ENCODE measurements around the gene LHPP. TPM values are rescaled to one million over a fixed set of nuclear protein-coding genes. Genes with fewer than 3 reads are reported as not detected.

Gene LHPP
- total RNA-seq, 1 donor from 2014 or later: 24.5 TPM

- H3K4me2 ChIP-seq: no peak overlapping the region
- peaks cover 7% of the 10 kb centered on the region for H3F3A ChIP-seq (ENCODE audit: low read depth)
- H4K20me1 ChIP-seq (ENCODE audit: low read depth): peaks cover 6% of the 10 kb centered on the region
- no peak for TF ChIP-seq CTCF (IDR thresholded peaks at IDR 0.05)
- no peak for TF ChIP-seq EZH2 (IDR thresholded peaks at IDR 0.05)
- no peak for TF ChIP-seq EZH2phosphoT487 (IDR thresholded peaks at IDR 0.05)
- H3K27ac ChIP-seq: no peak overlapping the region
- Mint-ChIP-seq H3K9me3 (no peaks in the 10 kb centered on the region), H3K27me3 (ENCODE audit: insufficient read depth, low read depth) (peaks cover 2% of the 10 kb centered on the region), H3K4me3 (no peak overlapping the region), H3K36me3 (peaks cover 11% of the 10 kb centered on the region), H3K27ac (no peak overlapping the region), H3K4me1 (peaks cover 15% of the 10 kb centered on the region)
- no peak for DNase-seq (ENCODE audit: low spot score)
- H3K27me3 ChIP-seq: no peaks in the 10 kb centered on the region
- no peak overlapping the region for H3K4me3 ChIP-seq
- H3K4me1 ChIP-seq: peaks cover 29% of the 10 kb centered on the region
- no peaks in the 10 kb centered on the region for H3K9me3 ChIP-seq (ENCODE audit: low read depth)
- H3K9ac ChIP-seq: no peak overlapping the region
- H3K36me3 ChIP-seq: no peaks in the 10 kb centered on the region
- peaks cover 61% of the 10 kb centered on the region for H3K79me2 ChIP-seq (ENCODE audit: low read depth)
- H2AFZ ChIP-seq (replicated peaks): no peak overlapping the region
These were observed 175.6 kb downstream of the LHPP start for GRCh38 chr10:124637091-124637700.

GRCh38 chr10:124637746-124638145, 176.1 kb downstream of the LHPP start:
- H3K4me2 ChIP-seq: no peak overlapping the region
- H3K27me3 ChIP-seq: no peaks in the 10 kb centered on the region
- H3K27ac ChIP-seq: no peak overlapping the region
- no peak overlapping the region for H3K9ac ChIP-seq
- H3K4me1 ChIP-seq: peaks cover 29% of the 10 kb centered on the region
- Mint-ChIP-seq H3K9me3 (no peaks in the 10 kb centered on the region), H3K27ac (no peak overlapping the region), H3K36me3 (peaks cover 15% of the 10 kb centered on the region), H3K4me3 (no peak overlapping the region), H3K27me3 (ENCODE audit: insufficient read depth, low read depth) (no peaks in the 10 kb centered on the region), H3K4me1 (peaks cover 18% of the 10 kb centered on the region)
- H3K36me3 ChIP-seq: no peaks in the 10 kb centered on the region
- no peak overlapping the region for H2AFZ ChIP-seq (replicated peaks)
- H3K79me2 ChIP-seq (ENCODE audit: low read depth): peaks cover 55% of the 10 kb centered on the region
- TF ChIP-seq CTCF (IDR thresholded peaks at IDR 0.05) (no peak), EZH2 (IDR thresholded peaks at IDR 0.05) (no peak), EZH2phosphoT487 (IDR thresholded peaks at IDR 0.05) (no peak)
- no peaks in the 10 kb centered on the region for H3K9me3 ChIP-seq (ENCODE audit: low read depth)
- no peak overlapping the region for H3K4me3 ChIP-seq
- peaks cover 1% of the 10 kb centered on the region for H4K20me1 ChIP-seq (ENCODE audit: low read depth)
- DNase-seq (ENCODE audit: low spot score): no peak
- peaks cover 12% of the 10 kb centered on the region for H3F3A ChIP-seq (ENCODE audit: low read depth)

GRCh38 chr10:124639206-124639605, 177.6 kb downstream of the LHPP start:
- Histone ChIP-seq H3K27ac (no peak overlapping the region), H3K79me2 (ENCODE audit: low read depth) (peaks cover 42% of the 10 kb centered on the region), H3K9ac (no peak overlapping the region), H3K36me3 (no peaks in the 10 kb centered on the region), H4K20me1 (ENCODE audit: low read depth) (peaks cover 5% of the 10 kb centered on the region), H3K9me3 (ENCODE audit: low read depth) (no peaks in the 10 kb centered on the region), H3K27me3 (no peaks in the 10 kb centered on the region), H3K4me3 (no peak overlapping the region), H2AFZ (replicated peaks) (no peak overlapping the region), H3F3A (ENCODE audit: low read depth) (peaks cover 27% of the 10 kb centered on the region), H3K4me1 (peaks cover 44% of the 10 kb centered on the region), H3K4me2 (no peak overlapping the region)
- no peak overlapping the region for H3K27ac Mint-ChIP-seq
- TF ChIP-seq CTCF (IDR thresholded peaks at IDR 0.05) (no peak), EZH2phosphoT487 (IDR thresholded peaks at IDR 0.05) (no peak), EZH2 (IDR thresholded peaks at IDR 0.05) (no peak)
- no peak for DNase-seq (ENCODE audit: low spot score)
- H3K4me1 Mint-ChIP-seq: peaks cover 33% of the 10 kb centered on the region
- no peaks in the 10 kb centered on the region for H3K9me3 Mint-ChIP-seq
- peaks cover 12% of the 10 kb centered on the region for H3K36me3 Mint-ChIP-seq
- peaks cover 2% of the 10 kb centered on the region for H3K27me3 Mint-ChIP-seq (ENCODE audit: insufficient read depth, low read depth)
- H3K4me3 Mint-ChIP-seq: no peak overlapping the region

Measured in neural progenitor cell (in vitro differentiated cells).